Hematopoietic multipotent progenitor cell treated with erythropoietin and hydrocortisone succinate and interleukin-3 and kit ligand, for 8 days (in vitro differentiated cells): ENCODE results near the gene LDLRAD2.

Experiments
- DNase-seq: peaks from one replicate; pipeline ENCODE4 v3.0.0-alpha.2; 2015

LDLRAD2 gene

DNA sequence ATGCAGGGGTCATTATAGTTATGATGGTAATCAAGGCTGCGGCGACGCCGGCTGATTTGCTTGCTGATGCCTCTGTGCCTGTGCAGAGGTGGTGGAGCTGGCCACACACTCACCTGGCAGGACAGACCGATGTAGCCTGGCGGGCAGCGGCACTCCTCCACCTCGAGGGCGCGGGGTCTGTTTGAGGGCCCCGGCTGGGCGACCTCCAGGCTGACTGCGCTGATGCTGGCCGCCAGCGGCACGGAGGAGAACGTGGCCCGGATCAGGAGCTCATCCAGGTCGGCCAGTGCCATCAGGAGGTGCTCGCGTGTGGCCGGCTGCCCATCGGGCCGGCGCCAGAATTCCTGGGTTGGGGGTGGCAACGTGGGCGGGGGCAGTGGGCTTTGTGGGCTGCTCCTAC lies 52.7 kb downstream of the LDLRAD2 start:
- DNase-seq: no peak

DNA sequence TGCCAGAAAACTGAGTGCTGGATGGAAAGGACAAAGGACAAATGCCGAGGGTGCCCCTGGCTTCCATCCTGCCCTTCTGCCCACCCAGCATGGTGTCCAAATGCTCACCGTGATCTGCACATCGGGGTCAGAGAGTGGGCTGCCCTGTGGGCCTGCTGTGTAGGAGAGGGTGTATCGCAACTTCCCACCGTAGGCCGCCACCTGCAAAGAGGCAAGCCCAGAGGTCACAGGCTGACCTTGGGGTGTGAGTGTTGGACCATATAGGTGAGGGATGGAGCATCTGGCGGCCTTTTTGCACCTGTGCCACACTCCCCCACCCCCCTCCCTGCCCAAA lies 53.5 kb downstream of the LDLRAD2 start:
- DNase-seq: no peak

DNA sequence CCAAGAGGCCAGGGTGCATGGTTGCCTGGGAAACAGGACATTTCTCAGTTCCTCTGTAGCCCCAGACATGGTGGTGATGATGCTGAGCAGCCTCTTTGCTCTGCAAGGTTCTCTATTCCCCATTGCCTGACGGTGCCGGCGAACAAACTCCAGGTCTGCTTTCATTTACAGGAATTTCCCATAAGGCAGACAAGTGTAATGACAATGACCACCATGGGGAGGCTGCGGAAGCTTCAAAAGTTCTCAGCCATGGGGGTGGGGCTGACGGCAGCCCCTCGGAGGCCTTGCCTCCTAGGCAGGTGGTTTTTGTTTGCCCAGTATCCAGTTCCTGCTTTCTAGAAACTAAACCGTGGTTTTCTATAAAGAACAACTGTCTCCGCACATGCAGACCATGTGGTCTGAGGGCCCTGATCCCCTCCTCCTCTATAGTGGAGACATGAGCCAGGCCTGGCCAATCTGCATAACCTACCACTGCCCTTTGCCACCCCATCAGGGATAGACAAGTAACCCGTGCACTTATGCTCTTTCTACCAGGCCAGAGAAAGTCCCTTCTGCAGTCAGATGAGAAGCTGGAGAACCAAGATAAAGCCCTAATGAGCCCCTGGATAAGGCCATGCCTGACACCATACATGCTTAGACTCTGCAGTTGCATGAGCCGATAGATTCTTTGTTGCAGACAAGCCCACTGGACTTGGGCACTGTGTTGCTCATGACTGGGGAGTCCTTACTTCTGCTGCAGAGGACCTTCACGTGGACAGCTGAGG lies 54.1 kb downstream of the LDLRAD2 start:
- peak; percentile 95 for DNase-seq

DNA sequence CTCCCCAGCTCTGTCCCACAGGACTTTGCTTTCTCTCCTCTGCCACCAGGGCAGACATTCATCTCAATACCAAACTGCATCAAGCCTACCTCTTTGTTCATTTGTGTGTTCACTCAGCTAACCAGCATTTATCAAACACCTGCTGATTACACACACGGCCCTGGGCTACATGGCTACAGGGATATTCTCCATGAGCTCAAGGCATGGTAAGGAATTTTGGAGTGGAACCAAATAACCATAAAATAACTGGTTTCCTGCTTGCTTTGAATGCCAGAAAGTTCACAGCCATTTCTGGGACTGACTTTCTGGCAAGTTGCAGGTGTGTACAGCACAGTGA lies 54.6 kb downstream of the LDLRAD2 start:
- DNase-seq: no peak

DNA sequence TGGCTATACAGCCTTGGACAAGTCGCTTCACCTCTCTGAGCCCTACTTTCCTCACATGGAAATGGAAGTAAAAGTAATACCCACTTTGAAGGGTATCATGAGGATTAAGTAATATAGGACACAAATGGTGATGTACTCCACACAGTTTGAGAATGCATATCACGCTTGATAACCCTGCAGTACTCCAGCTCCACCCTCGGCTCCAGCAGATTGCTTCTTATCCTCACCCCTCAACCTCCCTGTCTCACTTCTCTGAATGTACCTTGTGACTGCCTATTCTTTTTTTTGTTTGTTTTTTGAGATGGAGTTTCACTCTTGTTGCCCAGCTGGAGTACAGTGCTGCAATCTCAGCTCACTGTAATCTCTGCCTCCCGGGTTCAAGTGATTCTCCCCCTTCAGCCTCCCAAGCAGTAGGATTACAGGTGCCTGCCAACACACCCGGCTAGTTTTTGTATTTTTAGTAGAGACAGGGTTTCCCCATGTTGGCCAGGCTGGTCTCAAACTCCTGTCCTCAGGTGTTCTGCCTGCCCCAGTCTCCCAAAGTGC lies 55.5 kb downstream of the LDLRAD2 start:
- DNase-seq: peak; percentile 77

DNA sequence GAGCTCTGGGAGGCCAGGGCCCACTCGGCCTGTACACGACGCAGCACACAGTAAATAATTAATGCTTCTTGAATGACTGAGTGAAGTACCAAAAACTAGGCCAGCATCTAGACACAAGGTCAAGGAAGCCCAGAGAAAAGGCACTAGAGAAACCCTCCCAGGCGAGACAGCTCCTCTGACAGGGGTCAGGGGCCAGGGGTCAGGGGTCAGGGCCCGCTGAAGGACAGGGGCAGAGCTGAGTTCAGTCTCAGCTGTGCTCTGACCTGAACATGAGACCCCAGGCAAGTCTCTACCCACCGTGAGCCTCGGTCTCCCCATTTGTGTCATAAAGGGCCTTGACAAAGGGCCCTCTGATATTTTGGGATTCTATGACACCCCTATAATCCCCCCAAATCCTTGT lies 56.4 kb downstream of the LDLRAD2 start:
- no peak for DNase-seq

DNA sequence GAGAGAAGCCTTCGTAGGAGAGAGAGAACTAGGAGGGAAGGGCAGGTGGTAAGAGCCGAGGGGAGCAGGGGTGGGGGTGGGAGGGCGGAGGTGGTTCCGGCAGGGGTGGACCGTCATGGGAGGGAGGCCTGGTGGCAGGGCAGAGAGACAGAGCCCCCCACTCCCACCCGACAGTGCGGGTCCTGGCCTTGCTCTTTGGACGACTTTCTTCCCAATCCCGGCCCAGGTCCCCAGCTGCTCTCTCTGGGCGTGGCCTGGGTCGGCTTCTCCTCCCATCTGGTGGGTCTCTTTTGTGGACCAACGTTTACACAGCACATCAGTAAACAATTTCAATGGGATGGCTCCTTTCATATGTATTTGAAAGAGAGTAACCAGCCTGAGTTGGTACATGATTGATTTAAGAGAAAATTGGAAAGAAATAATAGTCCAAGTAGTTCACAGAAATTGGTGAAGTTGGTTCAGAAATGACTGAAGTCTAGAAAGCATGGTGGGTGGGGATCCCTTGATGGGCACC lies 56.9 kb downstream of the LDLRAD2 start:
- DNase-seq: no peak

DNA sequence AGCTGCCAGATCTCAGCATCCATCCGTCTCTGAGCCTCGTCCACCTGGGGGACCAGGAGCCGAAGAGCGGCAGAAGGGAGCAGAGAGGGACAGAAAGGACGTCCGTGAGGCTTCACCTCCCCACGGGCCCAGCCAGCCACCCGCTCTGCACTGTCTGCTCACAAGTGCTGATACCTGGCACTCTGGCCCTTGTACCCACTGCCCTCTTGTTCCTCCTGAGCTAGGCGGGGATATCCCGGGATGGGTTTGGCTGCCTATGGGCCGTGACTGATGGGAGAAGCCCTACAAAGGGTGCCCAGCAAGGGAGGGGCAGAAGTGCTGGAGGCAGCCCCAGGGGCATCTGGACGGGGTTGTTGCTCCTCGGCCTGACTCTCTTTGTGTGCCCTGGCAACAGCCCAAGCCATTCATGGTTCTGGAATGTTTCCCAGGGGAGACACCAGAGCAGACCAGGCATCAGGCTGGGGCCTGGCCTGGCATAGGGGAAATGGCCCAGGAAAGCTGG lies 57.6 kb downstream of the LDLRAD2 start:
- DNase-seq: no peak

DNA sequence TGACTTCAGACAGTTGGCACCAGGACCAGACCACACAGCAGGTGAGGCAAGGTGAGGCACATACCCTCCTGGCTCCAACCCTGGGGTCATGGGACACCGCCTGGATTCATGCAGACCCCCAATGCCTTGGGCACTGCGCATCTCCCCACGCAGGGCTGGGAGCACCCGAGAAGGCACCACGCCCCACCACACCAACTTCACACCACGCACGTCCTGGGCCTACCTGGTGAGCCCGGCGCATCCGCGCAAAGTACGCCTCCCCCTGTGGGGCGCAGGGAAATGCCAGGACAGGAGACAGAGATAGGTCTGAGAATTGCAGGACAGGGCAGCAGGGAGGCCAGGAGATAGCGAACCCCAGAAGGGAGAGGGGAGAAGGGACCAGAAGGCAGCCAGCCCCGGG lies 58.5 kb downstream of the LDLRAD2 start:
- no peak for DNase-seq

DNA sequence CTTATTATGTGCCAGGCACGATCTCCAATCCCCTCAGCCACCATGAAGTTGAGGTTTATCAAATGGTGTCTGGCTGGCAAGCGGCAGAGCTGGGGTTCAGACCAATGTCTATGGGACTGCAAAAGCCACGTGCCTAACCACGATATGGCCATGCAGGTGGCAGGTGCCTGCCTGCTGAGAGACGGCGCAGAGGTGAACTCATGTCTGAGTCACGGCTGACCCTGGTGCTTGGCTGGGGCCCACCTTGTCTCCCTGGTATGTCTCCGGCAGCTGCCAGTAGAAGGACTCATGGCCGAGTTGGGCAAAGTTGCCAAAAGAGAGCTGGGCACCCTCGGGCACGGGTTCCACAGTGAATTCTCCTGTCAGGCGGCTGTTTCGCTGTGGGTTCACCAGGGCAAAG lies 59.9 kb downstream of the LDLRAD2 start:
- no peak for DNase-seq

DNA sequence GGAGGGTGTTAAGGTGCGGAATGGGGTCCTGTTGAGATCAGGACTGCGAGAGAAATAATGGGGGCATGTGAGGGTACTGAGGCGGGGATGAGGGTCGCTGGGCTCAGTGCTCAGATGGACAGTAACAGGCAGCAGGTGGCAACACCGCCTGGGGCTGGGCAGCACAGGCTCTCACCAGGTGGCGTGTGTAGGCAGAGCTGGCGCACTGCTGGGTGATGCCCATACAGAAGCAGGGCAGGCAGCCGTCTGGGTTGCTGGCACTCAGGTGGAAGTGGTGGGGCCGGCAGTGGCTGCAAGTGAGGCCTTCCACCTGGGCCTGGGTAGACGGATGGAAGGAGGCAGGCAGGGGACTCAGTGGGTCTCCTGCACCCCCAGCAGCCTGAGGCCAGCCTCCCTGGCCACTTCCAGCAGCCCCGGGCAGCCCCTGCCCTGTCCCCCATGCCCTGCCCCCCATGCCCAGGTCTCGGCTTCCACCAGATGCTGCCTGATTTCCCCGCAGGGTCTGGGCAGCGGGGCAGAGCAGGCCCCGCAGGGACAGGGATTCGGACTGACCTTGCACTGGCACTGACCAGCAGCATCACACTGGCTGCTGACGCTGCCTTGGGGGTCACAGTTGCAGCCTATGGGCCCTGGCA lies 60.5 kb downstream of the LDLRAD2 start:
- DNase-seq: no peak

DNA sequence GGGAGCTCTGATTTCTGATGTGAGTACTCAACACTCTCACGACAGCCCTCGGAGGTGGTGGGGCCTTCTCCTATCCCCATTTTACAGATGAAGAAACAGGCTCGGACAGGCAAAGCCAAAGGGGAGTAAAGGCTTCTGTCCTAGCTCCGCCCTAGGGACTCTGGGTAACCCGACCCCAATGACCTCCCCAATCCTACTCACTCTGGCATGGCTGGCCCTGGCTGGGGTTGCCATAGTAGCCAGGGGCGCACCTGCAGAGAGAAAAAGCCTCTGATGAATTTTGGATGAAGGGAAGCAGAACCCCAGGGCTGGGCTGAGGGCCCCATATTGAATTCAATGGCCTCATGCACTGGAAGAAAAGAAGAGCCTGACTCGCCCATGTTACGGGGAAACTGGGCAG lies 61.1 kb downstream of the LDLRAD2 start:
- no peak for DNase-seq

DNA sequence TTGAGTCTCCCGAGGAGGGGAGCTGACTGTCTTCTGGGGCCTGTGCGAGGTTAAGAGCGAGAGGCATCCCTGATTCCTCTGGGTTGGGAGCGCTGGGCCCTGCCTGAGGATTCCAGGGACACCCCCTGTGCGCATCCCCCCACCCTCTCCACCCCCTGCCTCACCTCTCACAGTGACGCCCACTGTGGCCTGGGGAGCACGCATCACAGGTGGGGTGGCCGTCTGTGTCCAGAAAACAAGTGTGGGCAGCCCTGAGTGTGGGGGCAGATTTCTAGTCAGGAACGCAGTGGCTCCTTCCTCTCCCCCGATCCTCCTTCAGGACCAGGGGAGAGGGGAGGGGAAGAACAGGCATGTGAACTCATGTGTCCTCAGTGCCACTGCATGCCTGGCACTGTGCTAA lies 61.7 kb downstream of the LDLRAD2 start:
- DNase-seq: no peak

DNA sequence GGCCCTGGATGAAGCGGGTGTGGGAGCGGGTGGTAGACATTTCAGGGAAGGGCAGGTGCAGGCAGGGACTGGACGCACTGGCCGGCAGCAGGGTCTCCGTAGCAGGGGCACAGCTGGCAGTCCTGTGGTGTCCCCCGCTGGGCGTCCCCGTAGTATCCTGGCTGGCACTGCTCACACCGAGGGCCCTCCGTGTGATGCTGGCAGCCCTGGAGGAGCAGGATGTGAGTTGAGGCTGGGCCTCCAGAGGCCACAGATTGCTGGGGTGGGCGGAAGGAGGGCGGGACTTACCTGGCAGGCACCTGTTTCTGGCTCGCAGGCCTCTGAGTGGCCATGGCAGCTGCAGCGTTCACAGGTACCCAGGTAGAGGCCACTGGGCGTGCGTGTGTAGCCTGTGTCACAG lies 62.3 kb downstream of the LDLRAD2 start:
- no peak for DNase-seq
